NCI-H2081 (cell line): ENCODE results near the gene C11orf71.

Experiments
- DNase-seq, 2 experiments: peaks; one replicate each; lab custom pipeline; 2025; lab: John Stamatoyannopoulos, UW

Gene C11orf71, protein sequence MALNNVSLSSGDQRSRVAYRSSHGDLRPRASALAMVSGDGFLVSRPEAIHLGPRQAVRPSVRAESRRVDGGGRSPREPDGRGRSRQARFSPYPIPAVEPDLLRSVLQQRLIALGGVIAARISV

DNA sequence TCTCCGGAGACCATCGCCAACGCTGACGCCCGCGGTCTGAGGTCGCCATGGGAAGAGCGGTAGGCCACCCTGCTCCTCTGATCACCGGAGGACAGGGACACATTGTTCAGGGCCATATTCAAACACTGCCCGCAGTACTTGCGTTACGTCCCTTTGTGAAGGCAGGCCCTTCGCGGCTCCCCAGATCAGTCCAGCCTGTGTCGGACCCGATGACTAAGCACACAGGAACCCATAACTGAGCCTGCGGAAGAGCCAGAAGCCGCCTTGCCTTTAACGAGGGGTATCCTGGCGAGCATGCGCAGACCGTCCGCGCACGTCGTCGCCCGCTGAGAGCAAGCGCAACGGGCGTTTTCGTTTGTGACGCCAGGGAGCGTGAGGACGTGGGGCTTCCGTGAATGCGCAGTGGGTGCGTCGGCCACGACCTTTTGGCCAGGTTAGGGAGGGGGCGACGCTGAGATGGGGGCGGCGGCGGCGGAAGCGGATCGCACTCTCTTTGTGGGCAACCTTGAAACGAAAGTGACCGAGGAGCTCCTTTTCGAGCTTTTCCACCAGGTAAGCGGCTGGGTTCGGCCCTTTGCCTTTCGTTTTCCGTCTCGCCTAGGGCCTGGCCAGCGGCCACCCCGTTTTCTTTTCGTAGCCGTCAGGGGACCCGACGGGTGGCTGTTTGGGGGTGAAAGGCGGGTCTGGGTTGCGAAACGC is at the start of gene C11orf71, which contains the start of gene RBM7:
TSS of gene C11orf71 (minus strand) at position 296 of the 699 bp plus-strand sequence. CDS start at position 116, 180 bp downstream.
TSS of gene RBM7 (plus strand) at position 451 of the 699 bp plus-strand sequence. CDS start at position 457, 6 bp downstream.
- DNase-seq, result peak; percentile 96 to 98

DNA sequence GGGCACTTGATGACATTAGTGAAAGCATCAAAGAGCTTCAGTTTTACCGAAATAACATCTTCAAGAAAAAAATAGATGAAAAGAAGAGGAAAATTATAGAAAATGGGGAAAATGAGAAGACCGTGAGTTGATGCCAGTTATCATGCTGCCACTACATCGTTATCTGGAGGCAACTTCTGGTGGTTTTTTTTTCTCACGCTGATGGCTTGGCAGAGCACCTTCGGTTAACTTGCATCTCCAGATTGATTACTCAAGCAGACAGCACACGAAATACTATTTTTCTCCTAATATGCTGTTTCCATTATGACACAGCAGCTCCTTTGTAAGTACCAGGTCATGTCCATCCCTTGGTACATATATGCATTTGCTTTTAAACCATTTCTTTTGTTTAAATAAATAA is 49.5 kb upstream of the C11orf71 start:
- no peak for DNase-seq

DNA sequence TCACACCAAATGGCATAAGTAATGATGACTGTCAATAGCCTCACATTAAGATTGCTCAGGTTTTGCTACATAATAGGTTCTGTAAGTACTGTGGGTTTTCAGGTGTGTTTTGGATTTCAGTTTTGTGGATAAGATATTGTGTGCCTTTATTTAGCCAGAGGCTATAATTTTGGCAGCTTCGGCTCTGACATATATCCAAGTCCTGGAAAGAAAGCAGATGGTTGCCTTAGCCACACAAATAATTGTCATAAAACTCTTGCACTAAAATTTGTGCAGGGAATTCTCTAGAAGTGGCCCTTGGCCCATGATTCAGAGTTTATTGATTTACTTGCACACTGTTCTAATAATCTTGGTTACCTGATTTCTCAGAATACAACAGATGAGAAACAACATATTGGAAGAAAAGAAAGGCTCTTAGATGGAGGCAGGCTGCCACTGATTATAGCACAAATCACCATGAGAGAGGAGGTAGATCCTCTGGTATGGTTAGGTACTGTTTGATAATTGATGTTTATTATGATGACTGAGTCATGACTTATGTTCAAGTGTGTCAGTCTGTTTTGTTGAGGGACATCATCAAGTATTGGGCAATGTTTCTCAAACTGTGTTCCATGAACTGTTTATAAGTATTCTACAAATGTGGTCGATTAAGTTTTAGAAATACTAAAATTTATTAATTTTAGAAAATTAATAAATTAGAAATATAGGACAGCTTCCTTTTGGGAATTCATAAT is 48.6 kb upstream of the C11orf71 start:
- no peak for DNase-seq

DNA sequence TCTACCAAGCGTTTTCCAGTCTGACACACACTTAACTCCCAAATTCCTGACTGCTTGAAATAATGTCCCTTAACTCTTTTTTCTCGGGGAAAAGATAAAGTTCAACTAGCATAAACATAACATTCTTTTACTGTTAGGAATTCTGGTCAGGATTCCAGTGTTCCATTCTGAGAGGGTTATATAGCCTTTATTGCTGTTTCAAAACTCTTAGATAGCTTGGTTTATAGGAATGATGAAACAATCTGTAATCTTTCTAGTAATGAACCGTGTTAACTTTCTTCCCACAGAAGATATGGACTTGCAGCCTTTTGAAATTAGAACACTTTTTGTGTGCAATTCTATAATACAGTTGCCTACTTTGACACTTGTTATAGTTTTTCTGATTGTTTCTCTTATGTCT is 47.6 kb upstream of the C11orf71 start:
- no peak for DNase-seq

DNA sequence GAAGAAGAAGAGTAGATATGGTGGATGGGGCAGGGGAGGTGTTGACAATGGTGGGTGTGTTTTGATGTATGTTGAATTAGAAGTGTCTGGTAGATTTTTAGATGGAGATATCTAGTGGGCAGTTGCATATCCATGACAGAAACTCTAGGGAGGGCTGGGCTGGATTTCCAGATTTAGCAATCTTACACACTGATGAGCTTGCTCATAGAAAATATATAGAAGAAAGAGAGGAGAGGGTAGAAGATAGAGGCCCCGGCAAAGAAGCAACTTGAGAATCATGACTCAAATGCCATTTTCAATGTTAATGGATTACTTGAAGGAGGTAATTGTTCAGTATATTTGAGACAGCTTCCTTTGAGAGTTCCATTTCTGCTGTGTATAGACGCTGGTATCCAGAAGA is 47.1 kb upstream of the C11orf71 start:
- no peak for DNase-seq

DNA sequence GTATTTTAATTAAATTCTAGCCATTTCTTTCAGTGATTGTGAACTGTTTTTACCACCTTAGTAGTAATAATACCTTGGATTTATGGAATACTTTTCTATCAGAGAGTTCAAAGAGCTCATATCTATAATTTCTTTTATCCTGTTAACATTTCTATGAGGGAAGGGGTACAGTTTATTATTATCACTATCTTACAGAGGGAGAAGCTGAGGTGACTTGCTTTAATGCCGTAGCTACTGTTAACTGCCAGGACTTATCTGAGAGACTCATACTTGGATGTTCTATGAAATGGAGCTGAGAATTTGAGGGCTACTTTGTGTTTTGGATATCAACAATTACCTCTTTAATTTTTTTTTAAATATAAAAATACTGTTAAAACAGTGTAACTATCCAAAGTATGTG is 42.2 kb upstream of the C11orf71 start:
- DNase-seq, result no peak

DNA sequence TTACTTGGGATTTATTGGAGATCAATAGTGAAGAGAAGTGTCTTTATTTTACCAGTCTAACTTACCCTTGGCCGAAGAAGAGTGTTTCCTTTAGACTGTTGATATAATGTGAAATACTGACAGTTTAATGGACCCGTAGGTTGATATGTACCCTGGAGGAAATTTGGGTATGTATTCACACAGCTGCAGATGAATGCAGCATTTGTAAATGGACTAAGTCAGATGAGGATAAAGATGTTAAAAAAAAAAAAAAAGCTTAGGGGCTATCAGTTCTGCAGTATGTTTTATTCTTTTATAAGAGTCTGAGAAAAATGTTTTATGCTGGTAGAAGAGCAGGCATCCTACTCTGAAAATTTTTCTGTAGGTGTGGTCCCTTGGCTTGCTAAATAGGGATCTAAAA is 41.6 kb upstream of the C11orf71 start:
- DNase-seq, result peak in 1 of 2 experiments; percentile 53

DNA sequence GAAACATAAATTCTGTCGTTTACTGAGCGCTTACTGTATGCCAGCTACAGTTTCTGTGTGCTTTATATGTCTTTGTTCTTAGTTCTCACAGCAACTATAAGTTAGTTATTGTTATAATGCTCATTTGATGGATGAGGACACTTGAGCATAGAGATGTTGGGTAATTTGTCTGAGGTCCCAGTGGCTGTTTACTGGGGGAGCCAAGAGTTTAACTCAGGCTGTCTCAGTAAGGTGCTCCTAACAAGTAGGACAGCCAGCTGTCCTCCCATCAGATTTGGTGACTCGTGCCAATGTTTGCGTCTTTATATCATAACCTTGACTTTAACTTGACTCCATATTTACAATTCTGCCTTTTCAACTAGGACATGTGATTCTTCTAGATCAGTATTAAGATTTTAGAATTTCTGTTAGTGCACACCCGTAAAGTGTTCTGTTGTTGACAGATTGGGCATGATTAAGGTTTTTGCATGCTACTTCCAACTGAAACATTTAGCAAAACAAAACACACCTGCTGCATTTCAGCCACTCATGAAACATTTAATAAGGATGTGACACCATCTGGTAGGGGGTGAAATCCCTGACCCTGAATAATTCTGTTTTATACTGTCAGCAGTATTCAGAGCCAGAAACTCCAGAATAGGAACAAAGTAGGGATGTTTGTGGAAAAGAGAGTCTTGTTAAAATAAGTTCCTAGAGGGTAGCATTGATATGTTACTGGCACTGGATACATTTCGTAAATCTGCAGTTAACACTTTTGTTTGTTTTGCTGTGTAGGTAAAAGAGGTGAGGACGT is 40.9 kb upstream of the C11orf71 start:
- DNase-seq, result peak; percentile 46 to 76

DNA sequence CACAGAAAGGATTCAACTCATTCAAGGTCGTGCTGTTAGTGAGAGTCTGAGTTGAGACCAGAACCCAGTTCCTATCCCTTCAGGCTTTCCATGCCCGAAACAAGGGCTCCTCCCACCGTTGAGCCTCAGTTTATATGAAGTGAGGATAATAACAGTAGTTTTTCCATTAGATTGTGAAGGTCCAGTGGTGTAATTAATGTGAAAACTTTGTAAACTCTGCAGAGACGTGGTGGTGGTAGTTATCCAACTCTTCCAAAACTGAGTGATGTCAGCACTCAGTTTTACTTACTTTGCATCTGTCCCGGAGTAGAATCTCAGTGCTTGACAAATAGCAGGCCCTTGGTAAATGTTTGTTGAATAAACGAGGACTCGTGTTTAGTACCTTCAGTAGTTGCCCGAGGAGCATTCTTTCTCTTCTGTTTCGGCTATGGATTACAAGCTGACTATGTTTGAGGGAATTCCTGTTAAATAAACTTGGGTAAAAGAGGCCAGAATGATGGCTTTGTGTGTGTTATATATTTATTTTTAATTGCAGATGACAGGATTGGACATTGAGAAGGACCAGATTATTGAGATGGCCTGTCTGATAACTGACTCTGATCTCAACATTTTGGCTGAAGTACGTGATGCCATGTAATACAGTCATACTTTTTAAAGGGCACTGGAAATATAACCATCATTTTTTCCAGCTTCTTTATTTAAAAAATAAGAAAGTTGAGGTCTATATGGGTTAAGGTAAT is 40.0 kb upstream of the C11orf71 start:
- DNase-seq, result no peak

DNA sequence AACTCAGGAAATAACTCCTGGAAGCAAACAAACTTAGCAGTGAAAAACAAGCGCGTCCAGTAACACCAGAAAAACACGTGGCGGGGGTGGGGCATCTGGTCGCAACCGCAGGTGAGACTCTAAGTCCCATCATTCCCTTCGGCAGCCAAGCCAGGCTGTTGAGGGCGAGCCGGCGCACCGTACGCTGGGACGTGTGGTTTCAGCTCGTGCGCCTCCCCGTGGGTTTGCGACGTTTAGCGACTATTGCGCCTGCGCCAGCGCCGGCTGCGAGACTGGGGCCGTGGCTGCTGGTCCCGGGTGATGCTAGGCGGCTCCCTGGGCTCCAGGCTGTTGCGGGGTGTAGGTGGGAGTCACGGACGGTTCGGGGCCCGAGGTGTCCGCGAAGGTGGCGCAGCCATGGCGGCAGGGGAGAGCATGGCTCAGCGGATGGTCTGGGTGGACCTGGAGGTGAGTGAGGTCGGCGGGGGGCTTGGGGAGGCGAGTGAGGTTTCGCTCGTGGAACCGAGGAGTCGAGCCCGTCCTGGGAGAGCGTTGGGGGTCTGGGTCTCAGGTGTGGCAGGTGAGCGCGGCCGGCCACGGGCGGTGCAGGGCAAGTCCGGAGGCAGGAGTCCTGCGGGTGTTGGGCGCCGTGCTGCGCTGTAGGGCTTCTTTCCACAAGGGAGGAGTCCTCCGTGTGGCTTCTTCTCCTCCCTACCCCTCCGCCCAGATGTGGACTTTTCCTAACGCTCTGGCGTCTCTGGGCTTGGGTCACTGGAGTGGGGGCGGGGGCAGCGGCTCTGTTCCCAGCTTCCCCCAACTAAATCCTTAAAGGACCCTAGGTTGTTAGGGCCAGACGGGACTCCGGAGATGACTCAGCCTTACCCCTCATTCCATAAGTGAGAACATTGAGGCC is 39.2 kb upstream of the C11orf71 start, which contains the start of gene REXO2:
TSS of gene REXO2 (plus strand) at position 239 of the 892 bp plus-strand sequence. CDS start at position 301, 62 bp downstream.
- DNase-seq, result peak; percentile 96 to 98

DNA sequence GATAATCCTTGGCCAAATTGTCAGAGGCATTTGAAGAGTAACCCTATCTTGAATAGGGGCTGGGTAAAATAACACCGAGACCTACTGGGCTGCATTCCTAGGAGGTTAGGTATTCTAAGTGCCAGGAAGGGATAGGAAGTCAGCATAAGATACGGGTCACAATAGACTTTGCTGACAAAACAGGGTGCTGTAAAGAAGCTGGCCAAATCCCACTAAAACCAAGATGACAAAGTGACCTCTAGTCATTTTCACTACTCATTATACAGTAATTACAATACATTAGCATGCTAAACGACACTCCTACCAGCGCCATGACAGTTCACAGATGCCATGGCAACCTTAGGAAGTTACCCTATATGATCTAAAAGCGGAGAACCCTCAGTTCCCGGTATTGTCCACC is 38.0 kb upstream of the C11orf71 start:
- no peak for DNase-seq

DNA sequence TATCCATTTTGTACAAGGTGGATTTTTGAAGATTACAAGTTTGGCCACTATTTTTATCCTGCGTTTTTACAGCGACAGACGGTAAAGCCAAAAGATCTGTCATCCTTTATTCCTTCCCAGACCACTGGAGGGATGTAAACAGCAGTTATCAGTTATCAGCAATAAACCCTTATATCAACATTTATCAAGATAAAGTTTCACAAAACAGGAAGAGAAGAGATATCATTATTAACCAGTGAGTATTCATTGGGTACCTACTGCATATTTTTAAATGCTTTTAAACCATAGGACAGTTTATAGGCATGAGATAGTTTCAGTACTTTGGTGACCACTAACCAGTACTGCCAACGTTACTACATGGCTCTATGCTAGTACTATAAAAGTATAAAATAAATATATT is 33.1 kb upstream of the C11orf71 start:
- DNase-seq, result no peak

DNA sequence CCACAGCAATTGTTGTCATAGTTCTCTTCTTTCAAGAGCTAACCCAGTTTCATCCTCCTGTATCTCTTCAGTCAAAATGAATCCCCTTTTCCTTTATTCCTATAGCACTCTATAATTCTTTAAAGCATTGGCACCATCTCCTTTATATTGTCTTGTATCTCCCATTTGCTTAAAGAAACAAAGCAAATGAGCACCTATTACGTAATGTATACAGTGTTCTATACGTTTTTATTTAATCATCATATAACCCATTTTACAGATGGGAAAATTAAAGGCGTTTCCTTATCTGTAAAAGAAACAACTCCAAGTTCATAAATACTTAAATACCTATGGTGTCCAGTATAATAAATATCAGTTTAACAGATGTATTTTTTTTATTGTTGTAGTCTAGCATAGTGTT is 32.6 kb upstream of the C11orf71 start:
- no peak for DNase-seq

DNA sequence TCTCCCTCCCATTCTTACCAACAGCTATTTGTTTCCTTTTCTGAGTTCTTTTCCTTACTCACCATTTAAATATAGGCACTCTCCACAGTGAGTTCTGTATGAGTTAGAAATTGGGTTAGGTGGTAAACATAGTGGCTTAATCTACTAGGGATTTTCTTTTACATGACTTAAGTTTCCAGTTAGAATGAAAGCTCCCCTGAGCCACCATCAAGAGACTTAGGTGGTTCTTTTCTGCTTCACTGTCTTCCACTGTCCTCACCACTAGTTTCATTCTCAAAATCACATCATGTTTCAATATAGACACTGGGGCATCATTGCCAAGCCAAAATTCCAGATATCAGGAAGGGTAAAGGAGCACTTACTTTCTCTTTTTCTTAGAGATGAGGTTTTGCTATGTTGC is 30.0 kb upstream of the C11orf71 start:
- DNase-seq, result no peak

DNA sequence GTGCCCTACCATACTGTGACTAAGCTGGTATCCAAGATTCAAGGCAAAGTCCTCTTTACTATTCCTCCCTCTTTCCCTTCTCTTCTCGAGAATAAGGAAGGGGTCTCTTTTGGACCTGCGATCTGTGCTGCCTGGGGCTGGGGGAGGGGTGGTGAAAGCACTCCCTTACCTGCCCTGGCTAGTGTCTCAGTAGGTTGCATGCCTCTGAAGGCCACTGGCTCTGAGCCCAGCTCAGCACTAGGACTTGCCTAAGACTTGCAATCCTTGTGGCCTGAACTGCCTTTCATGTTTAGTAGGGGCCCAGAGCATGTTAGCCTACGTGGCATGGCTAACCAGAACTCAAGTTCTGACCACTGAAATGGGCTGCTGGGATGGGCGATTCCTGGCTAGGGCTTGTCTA is 26.0 kb upstream of the C11orf71 start:
- no peak for DNase-seq

DNA sequence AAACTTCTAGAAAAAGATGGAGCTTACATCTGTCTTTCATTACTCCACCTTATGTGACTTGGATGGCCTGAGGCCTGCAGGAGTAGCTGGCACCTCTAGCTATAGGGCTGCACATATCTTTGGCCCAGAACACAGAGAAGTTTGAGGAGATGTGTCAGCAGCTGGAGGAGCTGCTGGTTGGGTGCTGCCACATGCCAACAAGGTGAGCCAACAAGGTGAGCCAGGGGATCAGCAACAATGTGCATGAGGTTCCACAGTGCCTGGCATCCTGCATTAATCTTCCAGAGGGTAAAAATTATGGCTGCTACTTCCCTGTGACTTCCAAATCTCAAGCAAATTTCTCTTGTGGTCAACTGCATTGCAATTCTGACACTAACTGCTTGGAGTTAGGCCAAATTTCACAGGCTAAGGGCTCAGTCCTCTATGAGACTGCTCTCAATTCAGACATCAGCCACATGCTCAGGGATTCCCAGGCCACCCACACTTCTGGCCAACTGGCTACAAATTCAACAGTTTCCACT is 16.2 kb upstream of the C11orf71 start:
- no peak for DNase-seq

DNA sequence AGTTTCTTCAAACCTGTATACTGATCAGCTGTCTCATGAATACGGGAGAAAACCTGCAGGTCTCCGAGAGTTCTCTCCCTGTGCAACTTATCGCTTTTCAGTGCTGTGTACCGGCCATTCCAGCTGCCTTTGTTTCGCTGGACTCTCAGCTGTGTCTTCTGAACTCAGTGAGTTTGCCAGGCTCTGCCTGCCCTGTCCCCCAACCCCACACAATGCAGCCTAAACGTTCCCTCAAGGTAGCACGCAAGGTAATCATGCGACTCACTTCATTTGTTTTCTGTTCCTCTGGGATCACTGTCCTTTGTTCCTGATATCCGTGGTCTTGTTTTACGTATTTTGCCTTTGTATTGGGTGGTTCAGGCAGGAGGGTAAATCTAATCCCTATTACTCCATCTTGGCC is 13.6 kb upstream of the C11orf71 start:
- DNase-seq, result no peak

DNA sequence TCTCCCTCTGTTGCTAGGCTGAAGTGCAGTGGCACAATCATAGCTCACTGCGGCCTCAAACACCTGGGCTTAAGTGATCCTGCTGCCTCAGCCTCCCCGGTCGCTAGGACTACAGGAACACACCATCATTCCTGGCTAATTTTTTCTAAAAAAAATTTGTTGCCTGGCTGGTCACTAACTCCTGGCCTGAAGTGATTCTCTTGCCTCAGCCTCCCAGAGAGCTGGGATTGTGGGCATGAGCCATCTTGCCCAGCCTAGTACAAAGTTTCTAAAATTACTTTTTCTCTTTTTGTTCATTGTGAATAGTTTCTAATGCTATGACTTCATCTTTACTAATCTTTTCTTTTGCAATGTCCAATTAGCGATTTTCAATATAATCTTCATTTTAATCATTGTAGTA is 12.6 kb upstream of the C11orf71 start:
- no peak for DNase-seq

DNA sequence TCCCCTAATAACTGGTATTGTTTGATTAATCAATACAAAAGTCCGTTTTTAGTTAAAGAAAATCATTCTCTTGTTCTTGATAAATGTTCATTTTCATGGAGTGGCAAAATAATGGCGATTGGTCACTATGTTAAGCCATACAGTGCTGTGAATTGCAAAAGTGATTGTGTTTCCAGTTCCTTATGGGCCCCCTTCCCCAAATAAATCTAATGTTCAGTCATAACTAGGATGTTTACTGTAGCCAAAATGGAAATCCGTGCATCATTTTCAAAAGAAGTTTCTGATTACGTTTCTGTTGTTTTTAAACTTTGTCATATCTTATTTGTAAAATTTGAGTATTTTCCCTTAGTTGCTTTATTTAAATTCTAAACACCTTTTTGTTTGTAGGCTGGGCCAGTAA is 1.0 kb upstream of the C11orf71 start:
- no peak for DNase-seq

DNA sequence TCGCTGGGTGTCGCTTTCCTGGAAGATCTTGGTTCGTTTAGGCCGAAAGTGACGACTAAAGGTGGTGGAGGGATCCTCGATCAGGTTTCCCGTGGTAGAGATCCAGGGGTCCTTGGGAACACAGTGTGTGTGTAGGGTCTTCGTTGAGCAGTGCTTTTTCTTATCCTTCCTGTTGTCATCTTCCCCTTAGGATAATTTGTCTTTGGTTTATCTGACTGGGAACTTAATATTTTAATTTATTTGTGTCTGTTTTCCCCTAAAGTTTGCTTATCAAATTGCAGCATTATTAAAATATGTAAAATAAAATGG is 558 bp upstream of the C11orf71 start:
- no peak for DNase-seq
